GM18867 (cell line): ENCODE data around the gene C2CD3.
"Not testable (repeated sequence)": the region's sequence is repeated elsewhere in the genome, so short reads cannot be mapped to it uniquely, and the experiment has no call there.

Experiments
- ATAC-seq: cut with Tn5 transposase; IDR thresholded peaks from one replicate; pipeline ENCODE4 v1.9.1; 2021; ENCODE audit warnings: mild to moderate bottlenecking, moderate library complexity; ENCODE audit not compliant: unreplicated experiment

Gene C2CD3

GRCh38 chr11:74006743-74007304 is 164.0 kb downstream of the C2CD3 start:
- no peak for ATAC-seq

GRCh38 chr11:74005721-74006517 is 164.9 kb downstream of the C2CD3 start:
- no peak for ATAC-seq

GRCh38 chr11:74004759-74005615 is 165.8 kb downstream of the C2CD3 start:
- no peak for ATAC-seq

- no peak for ATAC-seq
Observed at GRCh38 chr11:74004046-74004695, 166.6 kb downstream of the C2CD3 start.

- no peak for ATAC-seq
Observed at GRCh38 chr11:74002832-74003231, 168.0 kb downstream of the C2CD3 start.

GRCh38 chr11:74001822-74002286 is 168.9 kb downstream of the C2CD3 start:
- ATAC-seq, result no peak

GRCh38 chr11:74000307-74001133 is 170.3 kb downstream of the C2CD3 start:
- no peak for ATAC-seq

- no peak for ATAC-seq
Observed at GRCh38 chr11:73999581-74000306, 171.1 kb downstream of the C2CD3 start.

- ATAC-seq, result no peak
Observed at GRCh38 chr11:73998846-73999575, 171.8 kb downstream of the C2CD3 start.

- ATAC-seq, result no peak
Observed at GRCh38 chr11:73997120-73997770, 173.6 kb downstream of the C2CD3 start.

- no peak for ATAC-seq
Observed at GRCh38 chr11:73996161-73996747, 174.5 kb downstream of the C2CD3 start.

GRCh38 chr11:73995731-73996130 is 175.1 kb downstream of the C2CD3 start:
- ATAC-seq, result peak; percentile 63

- peak; percentile 48 for ATAC-seq
Observed at GRCh38 chr11:73995247-73995646, 175.6 kb downstream of the C2CD3 start.

- ATAC-seq, result no peak
Observed at GRCh38 chr11:73991471-73992006, 179.3 kb downstream of the C2CD3 start.

- no peak for ATAC-seq
Observed at GRCh38 chr11:73990730-73991129, 180.1 kb downstream of the C2CD3 start.

- no peak for ATAC-seq
Observed at GRCh38 chr11:73989156-73989555, 181.6 kb downstream of the C2CD3 start.

GRCh38 chr11:73988227-73988626 is 182.6 kb downstream of the C2CD3 start:
- no peak for ATAC-seq

- ATAC-seq, result not testable (repeated sequence)
Observed at GRCh38 chr11:73985661-73986060, 185.1 kb downstream of the C2CD3 start.
